Hematopoietic multipotent progenitor cell treated with erythropoietin and hydrocortisone succinate and interleukin-3 and kit ligand, for 6 days (in vitro differentiated cells): Measurements from ENCODE around the gene SNX3.
"Not testable (repeated sequence)": the region's sequence is repeated elsewhere in the genome, so short reads cannot be mapped to it uniquely, and the experiment has no call there.

ENCODE experiments used
- DNase-seq: peaks from one replicate; pipeline ENCODE4 v3.0.0-alpha.2; 2015

The SNX3 gene

GRCh38 chr6:108260809-108261569 lies at the start of gene SNX3:
Gene SNX3, minus strand, starts transcription at chr6:108261040. Its CDS starts 119 bp downstream, at chr6:108260921.
- DNase-seq: peak; percentile 97

GRCh38 chr6:108309844-108310243 lies 49.0 kb upstream of the SNX3 start:
- DNase-seq: no peak

GRCh38 chr6:108308641-108309040 lies 47.8 kb upstream of the SNX3 start:
- DNase-seq: not testable (repeated sequence)

- no peak for DNase-seq
Observed at GRCh38 chr6:108304646-108305045, 43.8 kb upstream of the SNX3 start.

- DNase-seq: no peak
Observed at GRCh38 chr6:108302386-108302785, 41.5 kb upstream of the SNX3 start.

GRCh38 chr6:108295676-108296075 lies 34.8 kb upstream of the SNX3 start:
- no peak for DNase-seq

- DNase-seq: peak; percentile 95
Observed at GRCh38 chr6:108294727-108295625, 34.1 kb upstream of the SNX3 start, which contains the start of gene AFG1L. Gene AFG1L, plus strand, starts transcription at chr6:108295054. Its CDS starts 26 bp downstream, at chr6:108295080.

GRCh38 chr6:108294297-108294726 lies 33.5 kb upstream of the SNX3 start:
- DNase-seq: no peak

GRCh38 chr6:108293527-108294296 lies 32.9 kb upstream of the SNX3 start:
- no peak for DNase-seq

GRCh38 chr6:108292561-108292960 lies 31.7 kb upstream of the SNX3 start:
- not testable (repeated sequence) for DNase-seq

GRCh38 chr6:108291091-108291490 lies 30.3 kb upstream of the SNX3 start:
- peak; percentile 80 for DNase-seq

- DNase-seq: no peak
Observed at GRCh38 chr6:108288742-108289141, 27.9 kb upstream of the SNX3 start.

GRCh38 chr6:108287373-108287772 lies 26.5 kb upstream of the SNX3 start:
- no peak for DNase-seq

- no peak for DNase-seq
Observed at GRCh38 chr6:108286366-108286765, 25.5 kb upstream of the SNX3 start.

GRCh38 chr6:108285381-108285780 lies 24.5 kb upstream of the SNX3 start:
- no peak for DNase-seq

GRCh38 chr6:108277831-108278230 lies 17.0 kb upstream of the SNX3 start:
- no peak for DNase-seq

- no peak for DNase-seq
Observed at GRCh38 chr6:108277295-108277694, 16.5 kb upstream of the SNX3 start.

GRCh38 chr6:108275976-108276375 lies 15.1 kb upstream of the SNX3 start:
- DNase-seq: no peak

- no peak for DNase-seq
Observed at GRCh38 chr6:108274546-108274945, 13.7 kb upstream of the SNX3 start.

- DNase-seq: not testable (repeated sequence)
Observed at GRCh38 chr6:108269955-108270354, 9.1 kb upstream of the SNX3 start.

- no peak for DNase-seq
Observed at GRCh38 chr6:108268845-108269244, 8.0 kb upstream of the SNX3 start.

GRCh38 chr6:108263371-108263770 lies 2.5 kb upstream of the SNX3 start:
- no peak for DNase-seq
